Measurements from ENCODE around the gene OGFOD3. TPM values are rescaled to one million over a fixed set of nuclear protein-coding genes. Genes with fewer than 3 reads are reported as not detected.

The OGFOD3 gene
- total RNA-seq, 1 donor: 25.3 TPM

GRCh38 chr17:82437325-82437668 lies 18.9 kb upstream of the OGFOD3 start:
- peak; percentile 71 for DNase-seq (ENCODE audit: insufficient read length, low spot score, missing footprints)
- Histone ChIP-seq H3K27ac (ENCODE audit: low read depth, low read length) (no peak overlapping the region), H3K4me2 (ENCODE audit: insufficient read depth, low read length) (no peak overlapping the region), H3K9me3 (ENCODE audit: low read depth, low read length) (no peaks in the 10 kb centered on the region), H3K27me3 (ENCODE audit: insufficient read depth, low read length) (no peaks in the 10 kb centered on the region), H2AFZ (ENCODE audit: low read length) (no peak overlapping the region), H3K4me3 (ENCODE audit: insufficient read depth, low read length) (no peak overlapping the region), H4K20me1 (ENCODE audit: insufficient read depth, low read length) (peaks cover 11% of the 10 kb centered on the region), H3K36me3 (ENCODE audit: insufficient read depth, low read length) (no peaks in the 10 kb centered on the region), H3K79me2 (ENCODE audit: insufficient read depth, low read length) (no peaks in the 10 kb centered on the region), H3K4me1 (ENCODE audit: insufficient read depth, low read length) (no peaks in the 10 kb centered on the region)
- no peak for TF ChIP-seq CTCF (IDR thresholded peaks at IDR 0.05; ENCODE audit: extremely low read depth, low read depth, low read length)

GRCh38 chr17:82436601-82437324 lies 18.4 kb upstream of the OGFOD3 start:
- no peaks in the 10 kb centered on the region for H3K36me3 ChIP-seq (ENCODE audit: insufficient read depth, low read length)
- DNase-seq (ENCODE audit: insufficient read length, low spot score, missing footprints): peak; percentile 76

GRCh38 chr17:82435601-82436583 lies 17.5 kb upstream of the OGFOD3 start:
- no peaks in the 10 kb centered on the region for H3K27me3 ChIP-seq (ENCODE audit: insufficient read depth, low read length)
- no peaks in the 10 kb centered on the region for H3K79me2 ChIP-seq (ENCODE audit: insufficient read depth, low read length)
- DNase-seq (ENCODE audit: insufficient read length, low spot score, missing footprints): peak; percentile 87
- no peaks in the 10 kb centered on the region for H3K9me3 ChIP-seq (ENCODE audit: low read depth, low read length)
- H3K36me3 ChIP-seq (ENCODE audit: insufficient read depth, low read length): no peaks in the 10 kb centered on the region
- H3K4me1 ChIP-seq (ENCODE audit: insufficient read depth, low read length): no peaks in the 10 kb centered on the region
- H4K20me1 ChIP-seq (ENCODE audit: insufficient read depth, low read length): peaks cover 5% of the 10 kb centered on the region
- no peak overlapping the region for H2AFZ ChIP-seq (ENCODE audit: low read length)
- H3K4me3 ChIP-seq (ENCODE audit: insufficient read depth, low read length): no peak overlapping the region
- H3K27ac ChIP-seq (ENCODE audit: low read depth, low read length): no peak overlapping the region
- TF ChIP-seq CTCF (IDR thresholded peaks at IDR 0.05; ENCODE audit: extremely low read depth, low read depth, low read length): no peak
- no peak overlapping the region for H3K4me2 ChIP-seq (ENCODE audit: insufficient read depth, low read length)

More at GRCh38 chr17:82436601-82437324, 18.4 kb upstream of the OGFOD3 start:
- H3K27ac ChIP-seq (ENCODE audit: low read depth, low read length): no peak overlapping the region
- H3K27me3 ChIP-seq (ENCODE audit: insufficient read depth, low read length): no peaks in the 10 kb centered on the region
- H3K79me2 ChIP-seq (ENCODE audit: insufficient read depth, low read length): no peaks in the 10 kb centered on the region
- H4K20me1 ChIP-seq (ENCODE audit: insufficient read depth, low read length): peaks cover 6% of the 10 kb centered on the region
- H2AFZ ChIP-seq (ENCODE audit: low read length): no peak overlapping the region
- no peak overlapping the region for H3K4me3 ChIP-seq (ENCODE audit: insufficient read depth, low read length)
- no peak for TF ChIP-seq CTCF (IDR thresholded peaks at IDR 0.05; ENCODE audit: extremely low read depth, low read depth, low read length)
- H3K9me3 ChIP-seq (ENCODE audit: low read depth, low read length): no peaks in the 10 kb centered on the region
- no peaks in the 10 kb centered on the region for H3K4me1 ChIP-seq (ENCODE audit: insufficient read depth, low read length)
- H3K4me2 ChIP-seq (ENCODE audit: insufficient read depth, low read length): no peak overlapping the region

- peak; percentile 94 for DNase-seq (ENCODE audit: insufficient read length, low spot score, missing footprints)
- TF ChIP-seq CTCF (IDR thresholded peaks at IDR 0.05; ENCODE audit: extremely low read depth, low read depth, low read length): no peak
- Histone ChIP-seq H3K79me2 (ENCODE audit: insufficient read depth, low read length) (no peaks in the 10 kb centered on the region), H3K9me3 (ENCODE audit: low read depth, low read length) (no peaks in the 10 kb centered on the region), H3K27me3 (ENCODE audit: insufficient read depth, low read length) (no peaks in the 10 kb centered on the region), H3K4me1 (ENCODE audit: insufficient read depth, low read length) (no peaks in the 10 kb centered on the region), H3K27ac (ENCODE audit: low read depth, low read length) (no peak overlapping the region), H4K20me1 (ENCODE audit: insufficient read depth, low read length) (peaks cover 3% of the 10 kb centered on the region), H3K4me3 (ENCODE audit: insufficient read depth, low read length) (no peak overlapping the region), H2AFZ (ENCODE audit: low read length) (no peak overlapping the region), H3K36me3 (ENCODE audit: insufficient read depth, low read length) (no peaks in the 10 kb centered on the region), H3K4me2 (ENCODE audit: insufficient read depth, low read length) (no peak overlapping the region)
Observed at GRCh38 chr17:82435103-82435502, 16.7 kb upstream of the OGFOD3 start.

All from osteoblast (primary cell).